AG09319 (cell line): Measurements from ENCODE around the gene SATB1.
"Not testable (repeated sequence)": the region's sequence is repeated elsewhere in the genome, so short reads cannot be mapped to it uniquely, and the experiment has no call there.

Experiments used
- DNase-seq: peaks from one replicate; pipeline ENCODE4 v3.0.0-alpha.2; 2010; ENCODE audit warnings: low read depth; ENCODE audit errors: extremely low read depth
- TF ChIP-seq, protein P1 (sequence below): IDR thresholded peaks from 2 replicates; pipeline ENCODE4 v1.5.1; 2011; ENCODE audit warnings: low read depth, mild to moderate bottlenecking, inconsistent platforms, low read length, moderate library complexity

The SATB1 gene

GRCh38 chr3:18424729-18425640 lies at the start of gene SATB1:
Gene SATB1 (minus strand): TSS chr3:18425339. CDS start chr3:18420967, 4,372 bp downstream.
- TF ChIP-seq, protein P1, sequence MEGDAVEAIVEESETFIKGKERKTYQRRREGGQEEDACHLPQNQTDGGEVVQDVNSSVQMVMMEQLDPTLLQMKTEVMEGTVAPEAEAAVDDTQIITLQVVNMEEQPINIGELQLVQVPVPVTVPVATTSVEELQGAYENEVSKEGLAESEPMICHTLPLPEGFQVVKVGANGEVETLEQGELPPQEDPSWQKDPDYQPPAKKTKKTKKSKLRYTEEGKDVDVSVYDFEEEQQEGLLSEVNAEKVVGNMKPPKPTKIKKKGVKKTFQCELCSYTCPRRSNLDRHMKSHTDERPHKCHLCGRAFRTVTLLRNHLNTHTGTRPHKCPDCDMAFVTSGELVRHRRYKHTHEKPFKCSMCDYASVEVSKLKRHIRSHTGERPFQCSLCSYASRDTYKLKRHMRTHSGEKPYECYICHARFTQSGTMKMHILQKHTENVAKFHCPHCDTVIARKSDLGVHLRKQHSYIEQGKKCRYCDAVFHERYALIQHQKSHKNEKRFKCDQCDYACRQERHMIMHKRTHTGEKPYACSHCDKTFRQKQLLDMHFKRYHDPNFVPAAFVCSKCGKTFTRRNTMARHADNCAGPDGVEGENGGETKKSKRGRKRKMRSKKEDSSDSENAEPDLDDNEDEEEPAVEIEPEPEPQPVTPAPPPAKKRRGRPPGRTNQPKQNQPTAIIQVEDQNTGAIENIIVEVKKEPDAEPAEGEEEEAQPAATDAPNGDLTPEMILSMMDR: no peak; the same call in 1 of the 2 replicates
- DNase-seq: no peak

DNA sequence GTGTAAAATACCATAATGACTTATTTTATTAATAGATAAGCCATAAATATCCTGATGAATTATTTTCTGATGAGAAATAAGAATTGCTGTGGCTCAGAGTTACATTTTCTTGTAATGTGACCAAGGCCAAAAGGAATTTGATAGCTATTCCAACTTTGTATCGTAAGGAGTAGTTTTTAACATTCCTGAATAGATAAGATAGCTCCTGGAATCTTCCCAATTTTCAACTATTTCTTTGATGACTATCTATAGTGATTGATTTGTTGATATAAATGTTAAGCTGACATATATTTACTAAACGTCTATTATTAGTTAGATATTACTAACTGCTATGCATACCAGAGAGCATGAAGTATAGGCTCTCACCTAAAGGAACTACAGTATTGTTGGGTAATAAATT lies 49.1 kb upstream of the SATB1 start:
- TF ChIP-seq, protein P1: no peak
- DNase-seq: no peak

DNA sequence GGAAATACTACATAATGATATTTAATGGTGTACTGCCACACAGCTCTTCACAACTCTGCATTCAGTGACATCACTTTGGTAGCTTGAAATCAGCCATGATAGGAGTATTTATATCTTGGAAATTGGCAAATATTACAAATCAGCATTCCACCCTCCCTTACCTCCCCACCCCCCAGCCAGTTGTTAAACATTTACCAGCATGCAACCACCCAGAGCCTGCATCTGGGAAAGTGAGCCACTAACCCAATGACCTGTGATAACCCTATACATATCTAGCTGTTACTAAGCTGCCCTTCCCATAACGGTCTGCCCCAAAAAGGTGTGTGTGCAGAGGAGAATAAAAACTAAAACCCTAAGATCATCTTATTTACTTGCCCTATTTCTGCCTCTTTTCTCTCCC lies 44.6 kb upstream of the SATB1 start:
- TF ChIP-seq, protein P1: no peak
- DNase-seq: no peak

- TF ChIP-seq, protein P1: no peak
- DNase-seq: no peak
These were observed 41.0 kb upstream of the SATB1 start for GRCh38 chr3:18466136-18466535.

DNA sequence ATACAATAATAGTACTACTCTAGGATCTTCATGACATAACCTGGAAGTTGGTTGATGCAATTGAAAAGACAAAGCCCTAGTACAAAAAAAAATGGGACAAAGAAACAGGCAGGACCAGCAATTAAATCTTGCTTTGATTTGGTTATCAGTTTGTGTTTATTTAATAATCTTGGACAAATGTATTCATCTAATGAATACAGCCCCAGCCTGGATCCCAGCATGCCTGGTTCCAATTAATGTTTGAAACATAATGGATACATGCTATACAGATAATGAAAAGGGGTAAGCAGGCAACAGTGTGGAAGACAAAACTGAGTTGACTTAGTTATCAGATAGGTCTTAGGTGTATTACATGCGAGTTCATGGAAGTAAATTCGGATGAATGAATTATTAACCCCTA lies 29.6 kb upstream of the SATB1 start:
- DNase-seq: no peak
- TF ChIP-seq, protein P1: no peak

DNA sequence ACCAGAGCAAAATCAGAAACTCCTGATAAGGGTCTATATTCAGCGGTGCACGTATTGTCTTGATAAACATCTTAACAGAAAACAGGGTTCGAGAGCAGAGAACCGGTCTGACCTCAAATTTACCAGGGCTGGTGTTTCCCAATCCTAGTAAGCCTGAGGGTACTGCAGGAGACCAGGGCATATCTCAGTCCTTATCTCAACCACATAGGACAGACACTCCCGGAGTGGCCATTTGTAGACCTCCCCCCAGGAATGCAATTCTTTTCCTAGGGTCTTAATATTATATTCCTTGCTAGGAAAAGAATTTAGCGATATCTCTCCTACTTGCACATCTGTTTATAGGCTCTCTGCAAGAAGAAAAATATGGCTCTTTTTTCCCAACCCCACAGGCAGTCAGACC lies 24.5 kb upstream of the SATB1 start:
- DNase-seq: not testable (repeated sequence)

- DNase-seq: no peak
These were observed 22.6 kb upstream of the SATB1 start for GRCh38 chr3:18447720-18448119.

More at GRCh38 chr3:18447720-18448119, 22.6 kb upstream of the SATB1 start:
- TF ChIP-seq, protein P1: no peak
